ENCODE results near the gene DDAH1. TPM values are rescaled to one million over a fixed set of nuclear protein-coding genes. Genes with fewer than 3 reads are reported as not detected.

Gene DDAH1
- total RNA-seq, 1 donor from 2014 or later: 0.07 TPM

DNA sequence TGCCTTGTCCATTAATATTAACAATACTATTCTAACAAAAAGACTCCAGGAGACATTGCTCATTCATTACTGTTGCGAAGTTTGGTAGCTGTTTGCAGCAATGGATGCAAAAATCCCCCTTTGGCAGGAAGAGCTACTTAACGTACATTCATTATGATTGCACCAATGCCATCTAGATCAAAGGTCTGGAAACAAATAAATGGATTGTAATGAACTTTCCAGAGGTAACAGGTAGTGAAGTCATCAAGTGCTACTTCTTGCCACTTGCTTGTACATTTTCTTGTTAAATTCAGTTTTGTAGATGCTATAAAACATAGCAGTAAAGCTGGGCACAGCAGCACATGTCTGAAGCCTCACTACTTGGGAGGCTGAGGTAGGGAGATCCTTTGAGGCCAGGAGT lies 93.9 kb downstream of the DDAH1 start:
- ATAC-seq (ENCODE audit: low read depth): no peak
- H3K27me3 Mint-ChIP-seq: no peaks in the 10 kb centered on the region
- H3K9me3 Mint-ChIP-seq: no peaks in the 10 kb centered on the region
- H3K4me3 Mint-ChIP-seq: no peak overlapping the region
- ChIA-PET POLR2A (no interaction called here), CTCF (no interaction called here)
- no peak overlapping the region for H3K27ac Mint-ChIP-seq
- TF ChIP-seq, protein P1, sequence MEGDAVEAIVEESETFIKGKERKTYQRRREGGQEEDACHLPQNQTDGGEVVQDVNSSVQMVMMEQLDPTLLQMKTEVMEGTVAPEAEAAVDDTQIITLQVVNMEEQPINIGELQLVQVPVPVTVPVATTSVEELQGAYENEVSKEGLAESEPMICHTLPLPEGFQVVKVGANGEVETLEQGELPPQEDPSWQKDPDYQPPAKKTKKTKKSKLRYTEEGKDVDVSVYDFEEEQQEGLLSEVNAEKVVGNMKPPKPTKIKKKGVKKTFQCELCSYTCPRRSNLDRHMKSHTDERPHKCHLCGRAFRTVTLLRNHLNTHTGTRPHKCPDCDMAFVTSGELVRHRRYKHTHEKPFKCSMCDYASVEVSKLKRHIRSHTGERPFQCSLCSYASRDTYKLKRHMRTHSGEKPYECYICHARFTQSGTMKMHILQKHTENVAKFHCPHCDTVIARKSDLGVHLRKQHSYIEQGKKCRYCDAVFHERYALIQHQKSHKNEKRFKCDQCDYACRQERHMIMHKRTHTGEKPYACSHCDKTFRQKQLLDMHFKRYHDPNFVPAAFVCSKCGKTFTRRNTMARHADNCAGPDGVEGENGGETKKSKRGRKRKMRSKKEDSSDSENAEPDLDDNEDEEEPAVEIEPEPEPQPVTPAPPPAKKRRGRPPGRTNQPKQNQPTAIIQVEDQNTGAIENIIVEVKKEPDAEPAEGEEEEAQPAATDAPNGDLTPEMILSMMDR (IDR thresholded peaks at IDR 0.05): no peak
- no peaks in the 10 kb centered on the region for H3K36me3 Mint-ChIP-seq (ENCODE audit: low read depth)
- no peak for DNase-seq
- H3K4me1 Mint-ChIP-seq: no peaks in the 10 kb centered on the region
- intact Hi-C loops (cut with micrococcal nuclease): no loop called here

- H3K36me3 Mint-ChIP-seq (ENCODE audit: low read depth): no peaks in the 10 kb centered on the region
- ATAC-seq (ENCODE audit: low read depth) (no peak), DNase-seq (no peak)
- CTCF ChIA-PET: no interaction called here
- H3K27me3 Mint-ChIP-seq: no peaks in the 10 kb centered on the region
- H3K4me1 Mint-ChIP-seq: no peaks in the 10 kb centered on the region
- POLR2A ChIA-PET: no interaction called here
- intact Hi-C loops (cut with micrococcal nuclease): no loop called here
- no peak overlapping the region for H3K4me3 Mint-ChIP-seq
- TF ChIP-seq, protein P1 (IDR thresholded peaks at IDR 0.05): no peak
- no peak overlapping the region for H3K27ac Mint-ChIP-seq
- no peaks in the 10 kb centered on the region for H3K9me3 Mint-ChIP-seq
These were observed 96.7 kb downstream of the DDAH1 start for GRCh38 chr1:85368073-85368770.

GRCh38 chr1:85366391-85367170 lies 98.4 kb downstream of the DDAH1 start:
- ATAC-seq (ENCODE audit: low read depth) (no peak), DNase-seq (no peak)
- POLR2A ChIA-PET: no interaction called here
- Mint-ChIP-seq H3K4me3 (no peak overlapping the region), H3K9me3 (no peaks in the 10 kb centered on the region), H3K4me1 (no peaks in the 10 kb centered on the region), H3K27me3 (no peaks in the 10 kb centered on the region), H3K27ac (no peak overlapping the region), H3K36me3 (ENCODE audit: low read depth) (no peaks in the 10 kb centered on the region)
- intact Hi-C loops (cut with micrococcal nuclease): no loop called here
- TF ChIP-seq, protein P1 (IDR thresholded peaks at IDR 0.05): no peak
- CTCF ChIA-PET: no interaction called here

DNA sequence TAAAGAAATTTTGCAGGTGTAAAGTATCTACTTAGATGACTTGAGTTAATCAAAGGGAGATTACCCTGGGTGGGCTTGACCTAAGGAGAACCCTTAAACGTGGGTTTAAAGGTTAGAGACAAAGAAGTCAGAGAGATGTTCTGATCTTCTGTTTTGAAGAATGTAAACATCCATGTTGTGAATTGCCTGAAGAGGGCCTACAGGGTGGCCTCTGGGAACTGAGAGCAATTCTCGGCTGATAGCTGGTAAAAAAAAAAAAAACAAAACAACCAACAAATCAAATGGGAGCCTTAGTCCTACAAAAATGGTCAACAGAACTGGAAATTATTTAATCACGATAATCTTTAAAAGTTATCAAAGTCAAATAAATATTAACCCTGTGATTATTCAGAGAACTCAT lies 99.1 kb downstream of the DDAH1 start:
- no peaks in the 10 kb centered on the region for H3K9me3 Mint-ChIP-seq
- no peak overlapping the region for H3K27ac Mint-ChIP-seq
- ChIA-PET POLR2A (no interaction called here), CTCF (no interaction called here)
- DNase-seq: no peak
- intact Hi-C loops (cut with micrococcal nuclease): no loop called here
- no peaks in the 10 kb centered on the region for H3K4me1 Mint-ChIP-seq
- no peaks in the 10 kb centered on the region for H3K27me3 Mint-ChIP-seq
- H3K36me3 Mint-ChIP-seq (ENCODE audit: low read depth): no peaks in the 10 kb centered on the region
- no peak overlapping the region for H3K4me3 Mint-ChIP-seq
- TF ChIP-seq, protein P1 (IDR thresholded peaks at IDR 0.05): no peak
- ATAC-seq (ENCODE audit: low read depth): no peak

DNA sequence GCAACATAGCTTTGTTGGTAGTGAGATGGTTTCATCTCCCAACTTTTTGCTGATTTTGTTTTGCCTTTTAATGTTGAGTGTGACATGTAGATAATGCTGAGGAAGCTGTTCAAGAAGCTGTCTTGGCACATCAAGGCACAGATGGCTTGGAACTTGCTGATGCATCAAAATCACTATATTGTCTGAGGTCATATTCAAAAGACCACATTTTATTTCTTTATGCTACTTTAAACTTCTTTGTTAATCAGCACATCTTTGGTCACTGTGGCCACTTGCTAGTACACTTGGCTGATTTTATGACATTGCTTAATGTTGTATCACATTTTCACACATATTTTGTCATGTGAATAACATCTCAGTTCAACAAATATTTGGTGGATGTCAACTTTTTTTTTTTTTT lies 101.4 kb downstream of the DDAH1 start:
- Mint-ChIP-seq H3K9me3 (no peaks in the 10 kb centered on the region), H3K36me3 (ENCODE audit: low read depth) (no peaks in the 10 kb centered on the region), H3K27ac (no peak overlapping the region), H3K27me3 (no peaks in the 10 kb centered on the region), H3K4me1 (no peaks in the 10 kb centered on the region), H3K4me3 (no peak overlapping the region)
- intact Hi-C loops (cut with micrococcal nuclease): no loop called here
- ATAC-seq (ENCODE audit: low read depth): no peak
- DNase-seq: no peak
- CTCF ChIA-PET: no interaction called here
- TF ChIP-seq, protein P1 (IDR thresholded peaks at IDR 0.05): no peak
- POLR2A ChIA-PET: no interaction called here

Data from activated B cell treated with CpG ODN at 0.5 μM for 24 hours (primary cell).